Stimulated activated naive B cell treated with anti-CD40 and anti-IgM and Interleukin-4, amounts not matched to agents 10 μg/mL and 1 μg/mL and 100 μg/mL, for 72 hours (primary cell): Measurements from ENCODE around the gene ZNHIT3.
A peak's percentile ranks its signal among the peaks of the same experiment; 100 is the strongest.
"Not testable (repeated sequence)": the region's sequence is repeated elsewhere in the genome, so short reads cannot be mapped to it uniquely, and the experiment has no call there.

Source experiments
- ATAC-seq, 2 donors: fragments of 150-1000 bp; cut with Tn5 transposase; replicated peaks; 2 replicates each; pipeline ENCODE4 v1.10.0; 2021; ENCODE audit warnings: moderate library complexity in 1 of 2
- DNase-seq: peaks from one replicate; pipeline ENCODE4 v3.0.0; 2021
- H3K27ac Mint-ChIP-seq: one replicate; pipeline ENCODE4 v1.8.0; 2022; ENCODE audit warnings: mild to moderate bottlenecking, mixed read lengths
- H3K27me3 Mint-ChIP-seq, 2 donors: one replicate each; pipeline ENCODE4 v1.8.0; 2022; ENCODE audit warnings: mixed read lengths in 2 of 2
- H3K36me3 Mint-ChIP-seq, 2 donors: one replicate each; pipeline ENCODE4 v1.8.0; 2022; ENCODE audit warnings: mixed read lengths in 2 of 2, mild to moderate bottlenecking in 1 of 2
- H3K4me1 Mint-ChIP-seq, 2 donors: one replicate each; pipeline ENCODE4 v1.8.0; 2022; ENCODE audit warnings: mixed read lengths in 2 of 2, mild to moderate bottlenecking in 1 of 2
- H3K4me3 Mint-ChIP-seq, 2 donors: one replicate each; pipeline ENCODE4 v1.8.0; 2022; ENCODE audit warnings: mild to moderate bottlenecking in 2 of 2, mixed read lengths in 2 of 2, moderate library complexity in 1 of 2
- H3K9me3 Mint-ChIP-seq, 2 donors: one replicate each; pipeline ENCODE4 v1.8.0; 2022; ENCODE audit warnings: mixed read lengths in 2 of 2, mild to moderate bottlenecking in 1 of 2

ZNHIT3 gene

DNA sequence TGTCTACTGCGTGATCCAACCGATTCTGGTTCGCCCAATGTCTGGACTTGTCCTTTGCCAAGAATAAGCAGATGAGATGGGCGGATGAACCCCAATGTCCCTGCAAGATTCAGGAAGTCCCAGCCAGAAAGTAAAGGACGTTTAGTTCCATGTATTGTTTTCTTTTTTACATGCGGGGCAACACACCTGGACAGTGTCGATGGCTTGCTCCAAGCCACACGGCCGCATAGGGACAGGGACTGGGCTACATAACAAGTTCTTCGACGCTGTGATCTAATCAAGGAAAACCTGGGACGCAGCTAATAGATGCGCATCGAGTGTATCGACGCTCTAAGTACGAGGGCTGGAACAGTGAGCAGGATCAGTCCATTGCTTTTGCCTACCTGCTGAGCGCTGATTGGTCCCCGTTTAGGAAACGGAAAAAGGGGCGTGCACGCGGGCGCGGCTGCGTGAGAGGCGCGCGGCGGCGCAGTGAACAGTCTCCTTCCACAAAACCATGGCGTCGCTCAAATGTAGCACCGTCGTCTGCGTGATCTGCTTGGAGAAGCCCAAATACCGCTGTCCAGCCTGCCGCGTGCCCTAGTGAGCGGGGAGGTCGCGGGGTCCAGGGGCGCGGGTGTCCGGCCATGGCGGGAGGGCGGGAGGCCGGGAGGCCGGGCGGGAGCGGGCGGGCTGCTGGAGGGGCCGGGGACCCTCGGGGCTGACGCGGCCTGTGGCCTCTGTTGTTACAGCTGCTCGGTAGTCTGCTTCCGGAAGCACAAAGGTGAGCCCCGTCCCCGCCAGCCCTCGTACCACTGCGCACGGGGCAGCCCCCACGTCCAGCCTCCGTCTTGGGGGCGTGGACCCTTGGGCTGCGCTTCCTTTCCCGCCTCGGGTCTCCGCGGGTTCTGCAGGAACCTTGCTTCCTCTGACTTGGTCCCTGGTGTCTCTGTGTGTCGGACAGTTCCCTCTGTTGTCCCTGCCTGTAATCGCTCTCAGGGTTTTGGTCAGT, at the start of gene ZNHIT3:
ZNHIT3 (plus strand) TSS at position 478 of the 991 bp plus-strand sequence; CDS start at position 497, 19 bp downstream.
- H3K9me3 Mint-ChIP-seq: no peaks in the 10 kb centered on the region
- peak within 1 kb of the TSS; percentile 98 to 100 for H3K4me3 Mint-ChIP-seq
- peaks cover 20 to 22% of the 10 kb centered on the region in 2 donors for H3K36me3 Mint-ChIP-seq
- H3K27ac Mint-ChIP-seq: peak within 1 kb of the TSS; percentile 99
- H3K27me3 Mint-ChIP-seq: peaks cover 14 to 22% of the 10 kb centered on the region in 2 donors
- DNase-seq (peak; percentile 88), ATAC-seq (peak; percentile 89 to 93)
- H3K4me1 Mint-ChIP-seq: peaks cover 31 to 70% of the 10 kb centered on the region in 2 donors

DNA sequence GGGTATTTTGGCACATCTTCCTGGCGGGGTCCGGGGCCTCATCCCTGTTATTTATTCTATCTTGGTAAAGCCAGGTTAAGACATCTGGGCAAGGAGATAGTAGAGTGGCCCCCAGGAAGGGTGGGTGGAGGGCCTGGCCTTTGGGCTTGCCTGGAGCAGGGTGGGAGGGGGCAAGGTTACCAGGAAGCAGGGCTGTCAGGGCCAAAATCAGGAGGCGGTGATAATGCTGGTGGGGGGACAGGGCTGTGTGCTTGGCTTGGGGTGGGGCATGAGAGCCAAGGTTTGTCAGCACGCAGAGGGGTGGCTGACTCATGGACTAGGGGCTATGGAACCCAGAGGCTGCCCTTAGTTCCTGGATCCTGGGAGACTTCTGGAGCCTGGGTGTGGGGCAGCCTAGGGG, 44.7 kb upstream of the ZNHIT3 start:
- H3K4me1 Mint-ChIP-seq, H3K27me3 Mint-ChIP-seq, H3K4me3 Mint-ChIP-seq, ATAC-seq, H3K27ac Mint-ChIP-seq, H3K9me3 Mint-ChIP-seq, DNase-seq, H3K36me3 Mint-ChIP-seq: not testable (repeated sequence)

DNA sequence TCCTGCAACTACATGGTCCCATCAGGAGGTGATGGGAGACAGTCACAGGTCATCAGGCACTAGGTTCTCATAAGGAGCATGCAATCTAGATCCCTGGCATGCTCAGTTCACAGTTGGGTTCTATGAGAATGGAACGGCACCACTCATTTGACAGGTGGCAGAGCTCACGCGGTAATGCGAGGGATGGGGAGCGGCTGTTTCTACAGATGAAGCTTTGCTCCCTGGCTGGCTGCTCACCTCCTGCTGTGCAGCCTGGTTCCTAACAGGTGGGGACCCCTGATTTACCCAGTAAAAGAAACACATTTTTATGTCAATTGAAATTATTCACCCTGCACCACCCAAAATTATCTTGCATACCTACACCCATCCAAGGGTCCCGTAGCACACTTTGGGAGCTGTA, 42.7 kb upstream of the ZNHIT3 start:
- no peaks in the 10 kb centered on the region for H3K9me3 Mint-ChIP-seq

DNA sequence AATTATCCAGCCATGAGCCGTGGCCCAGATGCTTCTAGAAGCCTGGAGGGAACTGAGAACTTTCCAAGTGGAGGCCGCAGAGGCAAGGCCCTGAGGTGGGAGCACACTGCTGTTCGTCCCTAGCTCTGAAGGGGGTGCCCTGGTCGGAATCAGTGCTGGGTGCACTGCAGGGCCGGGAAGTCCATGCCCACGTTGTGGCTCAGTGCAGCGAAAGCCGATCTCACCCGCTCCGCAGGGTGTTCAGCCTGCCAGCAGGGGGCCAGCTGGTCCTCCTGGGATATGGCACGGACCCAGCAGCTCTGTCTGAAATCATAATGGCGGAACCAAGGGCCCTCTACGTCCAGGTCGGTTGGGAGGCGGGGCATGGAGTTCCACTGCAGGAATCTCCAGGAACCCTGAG, 36.5 kb upstream of the ZNHIT3 start:
- not testable (repeated sequence) for H3K4me1 Mint-ChIP-seq, DNase-seq, H3K27me3 Mint-ChIP-seq

More for the DNA sequence above, 42.7 kb upstream of the ZNHIT3 start:
- ATAC-seq: no peak
- no peak for DNase-seq
- Mint-ChIP-seq H3K4me3 (no peak overlapping the region), H3K27me3 (peaks cover 0 to 3% of the 10 kb centered on the region in 2 donors), H3K4me1 (no peaks in the 10 kb centered on the region), H3K36me3 (no peaks in the 10 kb centered on the region), H3K27ac (no peak overlapping the region)

DNA sequence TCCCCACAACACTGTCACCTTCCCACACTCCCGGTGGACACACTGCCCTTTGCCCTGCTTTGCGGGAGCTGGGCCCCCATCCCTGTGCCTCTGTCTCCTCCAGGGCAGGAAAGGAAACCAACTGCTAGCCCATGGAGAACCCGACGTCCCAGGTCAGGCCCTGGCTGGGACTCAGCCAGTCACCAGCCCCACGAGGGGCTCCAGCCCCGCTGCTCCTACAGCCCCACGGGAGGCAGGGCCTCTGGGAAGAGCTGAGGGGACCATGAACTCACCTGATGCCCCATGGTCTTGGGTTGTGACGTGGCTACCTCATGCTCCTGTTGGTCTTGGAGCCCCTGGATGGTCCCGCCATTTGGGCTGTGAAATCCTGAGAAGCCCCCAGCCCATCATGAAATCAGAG, 33.6 kb upstream of the ZNHIT3 start:
- not testable (repeated sequence) for H3K27ac Mint-ChIP-seq, ATAC-seq, H3K4me3 Mint-ChIP-seq, DNase-seq, H3K9me3 Mint-ChIP-seq, H3K4me1 Mint-ChIP-seq, H3K36me3 Mint-ChIP-seq
- H3K27me3 Mint-ChIP-seq: peaks cover 4 to 16% of the 10 kb centered on the region in 2 donors

More for the DNA sequence above, 36.5 kb upstream of the ZNHIT3 start:
- not testable (repeated sequence) for H3K4me3 Mint-ChIP-seq, H3K27ac Mint-ChIP-seq, H3K9me3 Mint-ChIP-seq, ATAC-seq, H3K36me3 Mint-ChIP-seq

DNA sequence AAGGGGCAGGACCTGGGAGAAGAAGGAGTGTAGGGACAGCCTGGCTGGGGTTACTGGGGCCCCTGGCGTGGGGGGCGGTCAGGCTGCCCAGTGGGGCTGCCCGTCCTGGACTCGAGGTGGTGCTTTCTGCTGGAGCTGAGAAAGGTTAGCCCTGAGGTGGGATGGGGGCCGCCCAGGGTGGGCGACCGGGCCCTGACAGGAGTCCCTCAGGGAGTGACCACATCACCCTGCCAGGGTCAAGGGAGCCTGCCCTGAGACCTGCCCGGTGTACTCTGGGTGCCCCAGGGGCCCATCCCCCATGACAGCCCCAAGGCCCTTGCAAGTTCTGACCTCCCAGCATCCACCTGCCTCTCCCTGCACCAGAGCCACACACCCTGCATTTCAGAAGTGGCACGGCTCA, 28.8 kb upstream of the ZNHIT3 start:
- DNase-seq: not testable (repeated sequence)

DNA sequence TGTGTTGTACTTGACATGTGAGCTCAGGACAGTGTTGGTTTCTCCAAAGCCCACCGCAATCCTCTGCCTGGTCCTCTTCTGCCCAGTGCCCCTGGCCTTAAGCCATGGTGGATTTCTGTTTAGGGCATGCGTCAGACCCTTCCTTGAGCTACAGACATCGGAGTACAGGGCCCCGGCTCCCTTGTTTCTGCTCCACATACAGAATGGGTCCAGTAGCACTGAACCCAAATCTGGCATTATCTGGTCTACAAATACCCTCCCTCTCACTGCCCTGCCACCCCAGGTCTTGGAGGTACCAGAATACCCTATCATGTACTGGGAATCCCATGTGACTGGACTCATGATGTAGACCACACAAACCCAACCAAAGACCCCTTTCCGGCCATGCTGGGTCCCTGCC, 27.4 kb upstream of the ZNHIT3 start:
- no peaks in the 10 kb centered on the region for H3K36me3 Mint-ChIP-seq
- H3K27ac Mint-ChIP-seq: no peak overlapping the region
- H3K9me3 Mint-ChIP-seq: no peaks in the 10 kb centered on the region
- ATAC-seq: no peak
- DNase-seq: no peak
- H3K27me3 Mint-ChIP-seq: peaks cover 40 to 41% of the 10 kb centered on the region in 2 donors
- peaks cover 0 to 5% of the 10 kb centered on the region in 2 donors for H3K4me1 Mint-ChIP-seq
- no peak overlapping the region for H3K4me3 Mint-ChIP-seq

More for the DNA sequence above, 28.8 kb upstream of the ZNHIT3 start:
- H3K4me1 Mint-ChIP-seq, H3K36me3 Mint-ChIP-seq, H3K9me3 Mint-ChIP-seq, H3K27ac Mint-ChIP-seq, H3K4me3 Mint-ChIP-seq, ATAC-seq: not testable (repeated sequence)
- H3K27me3 Mint-ChIP-seq: peaks cover 28 to 30% of the 10 kb centered on the region in 2 donors

DNA sequence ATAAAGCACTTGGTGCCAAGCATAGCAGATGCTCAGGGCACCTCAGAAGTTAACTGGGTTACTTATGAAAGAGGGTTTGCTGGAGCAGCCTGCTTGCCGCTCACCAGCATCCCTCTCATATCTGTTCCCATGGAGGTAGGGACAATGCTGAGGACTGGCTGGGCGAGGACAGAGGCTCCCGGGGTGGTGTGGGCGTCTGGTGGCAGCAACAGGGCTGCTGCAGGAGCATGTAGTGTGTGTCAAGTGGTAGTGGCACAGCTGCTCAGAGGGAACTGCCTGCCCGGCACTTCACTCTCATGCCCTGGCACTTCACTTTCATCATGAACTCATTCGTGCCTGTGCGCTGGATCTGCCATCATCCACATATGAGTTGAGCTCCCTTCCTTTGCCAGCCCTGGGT, 26.9 kb upstream of the ZNHIT3 start:
- no peak for DNase-seq
- H3K27ac Mint-ChIP-seq: no peak overlapping the region
- peaks cover 40 to 45% of the 10 kb centered on the region in 2 donors for H3K27me3 Mint-ChIP-seq
- no peaks in the 10 kb centered on the region for H3K9me3 Mint-ChIP-seq
- peaks cover 0 to 5% of the 10 kb centered on the region in 2 donors for H3K4me1 Mint-ChIP-seq
- ATAC-seq: no peak
- H3K4me3 Mint-ChIP-seq: no peak overlapping the region
- H3K36me3 Mint-ChIP-seq: no peaks in the 10 kb centered on the region

DNA sequence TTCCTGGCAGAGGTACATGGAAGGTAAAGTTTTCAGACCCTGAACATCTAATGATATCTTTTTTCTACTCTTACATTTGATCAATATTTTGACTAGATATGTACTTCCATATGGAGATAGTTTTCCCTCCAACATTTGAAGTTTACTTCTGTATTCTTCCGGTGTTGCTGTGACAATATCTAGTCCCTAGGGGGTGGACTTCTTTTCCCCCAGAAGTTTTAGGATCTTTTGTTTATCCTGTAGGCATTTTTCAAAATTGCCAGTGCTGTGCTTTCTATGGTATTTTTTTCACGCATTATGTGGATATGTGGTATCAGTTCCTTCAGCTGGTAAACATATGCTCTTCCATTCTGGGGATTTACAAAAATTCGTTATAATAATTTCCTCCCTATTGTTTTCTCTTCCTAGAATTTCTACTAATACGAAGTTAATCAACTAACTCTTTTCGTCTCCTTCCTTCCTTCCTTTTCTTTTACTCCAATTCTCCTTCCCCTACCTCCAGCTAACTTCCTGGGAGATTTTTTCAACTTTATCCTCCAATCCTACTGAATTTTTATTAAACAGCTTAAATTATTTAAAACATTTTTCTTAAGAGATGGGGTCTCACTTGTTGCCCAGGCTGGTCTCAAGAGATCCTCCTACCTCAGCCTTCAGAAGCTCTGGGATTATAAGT, 26.1 kb upstream of the ZNHIT3 start:
- no peak for ATAC-seq
- no peak for DNase-seq
- H3K27ac Mint-ChIP-seq: no peak overlapping the region
- no peak overlapping the region for H3K4me3 Mint-ChIP-seq
- H3K36me3 Mint-ChIP-seq: no peaks in the 10 kb centered on the region
- peaks cover 0 to 5% of the 10 kb centered on the region in 2 donors for H3K4me1 Mint-ChIP-seq
- H3K27me3 Mint-ChIP-seq: peaks cover 44 to 53% of the 10 kb centered on the region in 2 donors
- H3K9me3 Mint-ChIP-seq: no peaks in the 10 kb centered on the region

DNA sequence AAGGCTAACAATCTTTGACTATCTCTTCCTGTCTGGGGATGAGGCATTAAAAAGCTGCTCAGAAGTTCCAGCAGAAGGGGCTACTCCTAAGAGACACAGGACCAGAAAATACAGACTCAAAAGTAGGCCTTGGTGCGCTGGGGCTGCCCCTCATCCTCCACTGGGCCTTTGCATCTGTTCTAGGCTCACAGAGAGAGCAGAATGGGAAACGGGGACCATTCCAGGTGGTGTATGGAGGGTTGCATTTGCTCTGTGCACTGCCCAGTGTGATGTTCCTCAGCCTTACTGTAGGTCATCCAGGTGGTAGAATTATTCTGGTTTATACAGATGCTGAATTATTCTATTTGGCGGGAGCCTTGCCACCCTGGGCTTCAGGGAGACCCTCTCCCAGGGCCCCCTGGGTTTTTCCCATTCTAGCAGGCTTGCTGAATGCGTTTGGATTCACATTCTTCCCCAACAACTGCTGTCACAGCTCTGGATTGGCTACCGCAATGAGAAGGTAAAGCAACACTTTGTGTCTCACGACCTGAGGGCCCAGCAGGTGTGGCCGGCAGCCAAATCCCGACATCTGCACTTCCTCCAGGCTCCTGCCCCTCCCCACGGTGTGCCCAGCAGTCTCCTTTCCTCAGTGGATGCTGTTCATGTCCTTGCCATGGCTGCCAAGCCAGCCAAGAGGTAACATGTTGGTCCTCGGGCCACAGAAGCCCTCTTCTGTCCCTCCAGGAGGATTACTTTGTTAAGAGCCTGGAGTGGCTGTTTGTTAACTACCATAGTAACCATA, 25.0 kb upstream of the ZNHIT3 start:
- no peak for ATAC-seq
- no peaks in the 10 kb centered on the region for H3K36me3 Mint-ChIP-seq
- H3K27me3 Mint-ChIP-seq: peaks cover 47 to 64% of the 10 kb centered on the region in 2 donors
- H3K9me3 Mint-ChIP-seq: no peaks in the 10 kb centered on the region
- H3K27ac Mint-ChIP-seq: no peak overlapping the region
- no peak overlapping the region for H3K4me3 Mint-ChIP-seq
- no peak for DNase-seq
- H3K4me1 Mint-ChIP-seq: peaks cover 0 to 5% of the 10 kb centered on the region in 2 donors

DNA sequence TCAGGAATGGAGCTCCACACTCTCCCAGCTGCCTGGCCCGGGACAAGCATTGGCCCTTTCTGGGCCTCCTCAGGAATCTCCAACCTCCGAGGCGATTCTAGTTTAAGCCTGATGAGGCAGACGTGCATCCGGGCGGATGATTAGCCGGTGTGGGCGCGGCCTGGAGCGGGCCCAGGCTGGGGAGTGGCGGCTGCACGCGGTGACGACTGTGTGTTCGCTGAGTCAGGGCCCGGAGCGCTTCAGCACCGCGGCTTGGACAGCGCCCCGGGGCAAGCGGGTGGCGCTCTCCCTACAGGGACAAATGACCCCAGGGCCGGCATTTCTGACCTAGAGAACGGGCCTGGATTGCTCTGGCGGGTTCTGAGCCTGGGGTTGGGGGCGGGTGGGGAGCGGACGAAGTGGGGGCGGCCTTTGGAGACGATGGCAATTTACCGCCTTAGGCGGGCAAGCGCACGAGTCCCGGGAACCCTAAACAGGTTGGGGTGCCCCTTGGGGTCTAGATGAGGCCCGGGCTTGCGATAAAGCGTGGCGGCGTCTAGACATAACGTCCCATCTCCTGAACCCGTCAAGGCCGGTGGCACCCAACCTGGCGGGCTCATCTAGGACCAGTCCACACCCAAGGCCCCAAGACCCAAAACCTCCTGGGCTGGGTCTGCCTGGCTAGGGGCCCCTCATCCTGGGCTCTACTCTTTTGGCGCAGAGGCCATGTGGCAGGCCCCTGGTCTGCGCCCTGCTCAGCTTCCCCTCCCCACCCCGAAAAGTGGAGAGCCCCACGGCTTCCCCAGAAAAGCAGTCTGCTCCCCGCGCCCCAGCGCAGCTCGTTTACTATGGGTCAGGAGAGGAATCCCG, 22.3 kb upstream of the ZNHIT3 start:
- Mint-ChIP-seq H3K9me3 (no peaks in the 10 kb centered on the region), H3K4me1 (peaks cover 3 to 11% of the 10 kb centered on the region in 2 donors), H3K27me3 (peaks cover 54 to 67% of the 10 kb centered on the region in 2 donors), H3K4me3 (no peak overlapping the region), H3K27ac (no peak overlapping the region), H3K36me3 (no peaks in the 10 kb centered on the region)
- DNase-seq (peak; percentile 14), ATAC-seq (peak; percentile 79 to 82)

DNA sequence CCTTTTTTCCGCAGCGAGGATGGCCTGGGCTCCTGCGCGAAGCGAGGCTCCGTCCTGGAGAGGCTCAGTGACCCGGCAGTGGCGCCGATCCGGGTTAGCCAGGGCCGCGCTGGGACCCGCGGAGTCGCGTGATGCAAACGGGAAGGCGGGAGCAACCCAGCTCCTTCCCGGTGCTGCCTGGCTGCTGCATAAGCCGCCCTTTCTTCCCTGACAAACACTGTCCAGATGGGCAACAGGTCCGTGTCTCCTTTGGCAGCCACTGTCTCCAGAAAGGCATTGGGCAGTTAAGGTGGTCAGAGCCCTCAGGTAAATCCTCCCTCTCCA, 21.8 kb upstream of the ZNHIT3 start:
- peaks cover 54 to 67% of the 10 kb centered on the region in 2 donors for H3K27me3 Mint-ChIP-seq
- no peak overlapping the region for H3K27ac Mint-ChIP-seq
- no peaks in the 10 kb centered on the region for H3K9me3 Mint-ChIP-seq
- peaks cover 3 to 12% of the 10 kb centered on the region in 2 donors for H3K4me1 Mint-ChIP-seq
- no peak overlapping the region for H3K4me3 Mint-ChIP-seq
- DNase-seq (no peak), ATAC-seq (no peak)
- H3K36me3 Mint-ChIP-seq: no peaks in the 10 kb centered on the region

DNA sequence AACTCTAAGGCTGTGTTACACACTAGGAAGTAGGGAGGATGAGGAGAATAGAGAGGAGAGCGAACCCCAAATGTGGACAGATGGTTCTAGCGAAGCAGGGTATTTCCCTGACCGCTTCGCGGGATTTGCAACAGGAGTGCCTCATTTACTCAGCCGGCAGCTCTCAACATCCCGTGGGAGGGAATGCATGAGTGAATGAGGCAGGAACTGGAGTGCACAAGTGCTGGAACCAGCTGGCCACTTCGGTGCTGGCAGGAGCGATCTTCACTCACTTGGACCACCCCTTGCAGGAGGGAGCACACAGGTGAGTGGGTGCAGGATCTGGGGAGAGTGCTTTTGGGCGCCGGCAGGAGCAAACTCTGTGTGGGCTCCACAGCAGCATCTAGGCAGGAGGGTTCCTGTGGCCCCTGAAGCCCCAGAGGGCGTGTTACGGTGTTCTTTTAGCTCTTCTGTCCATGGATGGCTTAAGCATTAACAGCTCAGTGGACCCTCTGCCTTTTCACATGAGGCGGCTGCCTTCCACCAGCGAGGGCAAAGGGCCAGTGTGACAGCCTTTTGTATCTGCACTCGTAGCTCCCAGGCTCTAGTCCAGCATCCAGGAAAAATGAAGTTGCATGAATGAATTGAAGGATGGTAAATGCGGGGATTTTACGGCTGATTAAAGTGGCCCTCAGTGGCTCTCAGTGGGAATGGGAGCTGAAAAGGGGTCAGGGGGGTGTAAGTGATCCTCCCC, 17.4 kb upstream of the ZNHIT3 start:
- no peak for ATAC-seq
- no peak for DNase-seq
- Mint-ChIP-seq H3K9me3 (no peaks in the 10 kb centered on the region), H3K27me3 (peaks cover 35 to 53% of the 10 kb centered on the region in 2 donors), H3K4me1 (peaks cover 11 to 20% of the 10 kb centered on the region in 2 donors), H3K36me3 (no peaks in the 10 kb centered on the region), H3K4me3 (no peak overlapping the region), H3K27ac (no peak overlapping the region)
